ENCODE results near the gene GLIS1. TPM values are rescaled to one million over a fixed set of nuclear protein-coding genes. Genes with fewer than 3 reads are reported as not detected.
A peak's percentile ranks its signal among the peaks of the same experiment; 100 is the strongest.

Gene GLIS1
- total RNA-seq, 1 experiment from 2014 or later, result 0.39 TPM

- no peak for TF ChIP-seq ELF1 (IDR thresholded peaks at IDR 0.05; ENCODE audit: borderline replicate concordance, low read depth)
- TF ChIP-seq EGR1 (IDR thresholded peaks at IDR 0.05; ENCODE audit: low read depth), result 0 out of 2 replicates have a peak, but pooled peaks have one; percentile 4
- no peaks in the 10 kb centered on the region for H3K9me2 ChIP-seq (ENCODE audit: insufficient read depth)
- BruUV-seq (replicated peaks), result no TSS peak
- no peaks in the 10 kb centered on the region for H4K20me1 ChIP-seq (ENCODE audit: insufficient read depth)
- peaks cover 5 to 8% of the 10 kb centered on the region in 2 experiments; a peak in 1 of 4 replicates for H3K9me3 ChIP-seq (ENCODE audit: control insufficient read depth in 1 of 2, insufficient read depth in 1 of 2, low read depth in 1 of 2, low read length in 2 of 2)
- intact Hi-C loops (cut with micrococcal nuclease), result no loop called here
- H3K27me3 ChIP-seq (ENCODE audit: insufficient read depth, low read length), result no peaks in the 10 kb centered on the region
- no peak overlapping the region for H2AFZ ChIP-seq (ENCODE audit: low read depth, low read length, poor library complexity, severe bottlenecking)
- H3K9ac ChIP-seq (ENCODE audit: low read length), result no peak overlapping the region
- DNase-seq (ENCODE audit: low read depth, low spot score), result no peak
- H3K4me3 ChIP-seq (replicated peaks in 1 of 2; ENCODE audit: low read depth in 1 of 2, low read length in 2 of 2), result peak overlapping the region; percentile 29 to 61
- ChIA-PET POLR2A (no interaction called here), CTCF (no interaction called here), RAD21 (ENCODE audit: low non-redundant PET in 1 of 2, low total read pairs in 2 of 2, uncharacterized antibody in 2 of 2, unreplicated experiment in 2 of 2) (no interaction called here)
- ATAC-seq, result no peak; the same call in 1 of the 2 replicates
- H3K36me3 ChIP-seq (ENCODE audit: control insufficient read depth in 1 of 2, insufficient read depth in 2 of 2, low read length in 2 of 2), result no peaks in the 10 kb centered on the region
- peak overlapping the region; percentile 89 for H3K4me2 ChIP-seq (ENCODE audit: low read length)
- no peak overlapping the region; the same call in 1 of the 2 replicates for H3K27ac ChIP-seq (ENCODE audit: low read depth, low read length)
- H3K4me1 ChIP-seq (ENCODE audit: control insufficient read depth in 1 of 2, insufficient read depth in 2 of 2, low read length in 2 of 2), result peaks cover 0 to 12% of the 10 kb centered on the region in 2 experiments; a peak in 3 of 4 replicates
- no peaks in the 10 kb centered on the region for H3K79me2 ChIP-seq (ENCODE audit: insufficient read depth, low read length)
Measured at GRCh38 chr1:53738205-53739108, 507 bp downstream of the GLIS1 start.

- DNase-seq (ENCODE audit: low read depth, low spot score) (no peak), ATAC-seq (no peak)
- ChIA-PET RAD21 (ENCODE audit: low non-redundant PET in 1 of 2, low total read pairs in 2 of 2, uncharacterized antibody in 2 of 2, unreplicated experiment in 2 of 2) (no interaction called here), POLR2A (no interaction called here), CTCF (no interaction called here)
- Histone ChIP-seq H3K36me3 (ENCODE audit: control insufficient read depth in 1 of 2, insufficient read depth in 2 of 2, low read length in 2 of 2) (no peaks in the 10 kb centered on the region), H3K9me3 (ENCODE audit: control insufficient read depth in 1 of 2, insufficient read depth in 1 of 2, low read depth in 1 of 2, low read length in 2 of 2) (peaks cover 1% of the 10 kb centered on the region in 2 experiments; a peak in 1 of 4 replicates), H2AFZ (ENCODE audit: low read depth, low read length, poor library complexity, severe bottlenecking) (no peak overlapping the region), H3K9ac (ENCODE audit: low read length) (no peak overlapping the region), H3K4me3 (replicated peaks in 1 of 2; ENCODE audit: low read depth in 1 of 2, low read length in 2 of 2) (no peak overlapping the region), H4K20me1 (ENCODE audit: insufficient read depth) (no peaks in the 10 kb centered on the region), H3K27ac (ENCODE audit: low read depth, low read length) (no peak overlapping the region), H3K9me2 (ENCODE audit: insufficient read depth) (no peaks in the 10 kb centered on the region), H3K4me1 (ENCODE audit: control insufficient read depth in 1 of 2, insufficient read depth in 2 of 2, low read length in 2 of 2) (peaks cover 0 to 12% of the 10 kb centered on the region in 2 experiments; a peak in 3 of 4 replicates), H3K79me2 (ENCODE audit: insufficient read depth, low read length) (no peaks in the 10 kb centered on the region), H3K4me2 (ENCODE audit: low read length) (no peak overlapping the region), H3K27me3 (ENCODE audit: insufficient read depth, low read length) (no peaks in the 10 kb centered on the region)
- TF ChIP-seq SP1 (IDR thresholded peaks at IDR 0.05; ENCODE audit: low read depth), result no peak
- TF ChIP-seq CEBPB (IDR thresholded peaks at IDR 0.05; ENCODE audit: low read depth), result no peak
- TF ChIP-seq YY1 (IDR thresholded peaks at IDR 0.05; ENCODE audit: extremely low read depth, insufficient replicate concordance, low read depth, low read length), result no peak
- TF ChIP-seq JUND (IDR thresholded peaks at IDR 0.05), result no peak
- TF ChIP-seq, protein P1, sequence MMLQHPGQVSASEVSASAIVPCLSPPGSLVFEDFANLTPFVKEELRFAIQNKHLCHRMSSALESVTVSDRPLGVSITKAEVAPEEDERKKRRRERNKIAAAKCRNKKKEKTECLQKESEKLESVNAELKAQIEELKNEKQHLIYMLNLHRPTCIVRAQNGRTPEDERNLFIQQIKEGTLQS (IDR thresholded peaks at IDR 0.05), result no peak
- TF ChIP-seq SRF (IDR thresholded peaks at IDR 0.05; ENCODE audit: low read depth), result no peak
- BruUV-seq (replicated peaks), result no TSS peak
- intact Hi-C loops (cut with micrococcal nuclease), result no loop called here
Measured at GRCh38 chr1:53737648-53738204, 1.2 kb downstream of the GLIS1 start.
